HepG2 (cell line): Measurements from ENCODE around the gene ADARB1. TPM values are rescaled to one million over a fixed set of nuclear protein-coding genes. Genes with fewer than 3 reads are reported as not detected.

ENCODE experiments used
- ATAC-seq: fragments of 200-7000 bp; cut with Tn5 transposase; 3 replicates; pipeline ENCODE4 v1.9.1; 2020; ENCODE audit warnings: mild to moderate bottlenecking, moderate library complexity
- BruUV-seq: library from RNA; stranded (reverse); fragments of 400-500 nt; replicated peaks from 2 replicates; lab custom pipeline; 2021; lab: Mats Ljungman, UMichigan
- CTCF ChIA-PET: fragments of 300-600 bp; formaldehyde crosslinking; extraction: SDS; loops from one replicate; lab custom pipeline; 2021; ENCODE audit warnings: low total read pairs, inconsistent platforms, low intra/inter-chr PET ratio; lab: Yijun Ruan, JAX
- POLR2A ChIA-PET: fragments of 350-600 bp; sonication (Branson Sonifier 250); formaldehyde crosslinking; loops from one replicate; lab custom pipeline; 2020; ENCODE audit warnings: antibody characterized with exemption, inconsistent platforms; lab: Yijun Ruan, JAX
- DNase-seq: peaks from one replicate; pipeline ENCODE4 v3.0.0-alpha.2; 2015; ENCODE audit warnings: low spot score
- FAIRE-seq: peaks from 3 replicates; lab custom pipeline; 2011; peaks lifted over from hg19 to GRCh38; lab: Jason Lieb, UNC
- H2AFZ ChIP-seq: one replicate; pipeline ENCODE4 v1.6.1; 2011; ENCODE audit warnings: low read length, inconsistent platforms
- H3K27ac ChIP-seq: fragments of 300-600 bp; 3 replicates; pipeline ENCODE4 v1.8.0; 2011; ENCODE audit warnings: mixed run types, mild to moderate bottlenecking, mixed read lengths, low read length, inconsistent platforms; ENCODE audit not compliant: insufficient read depth; ENCODE audit errors: extremely low read length
- H3K27me3 ChIP-seq, 2 experiments: fragments of 200-600 bp in 1 of 2; 2 replicates in 1 of 2; 3 replicates in 1 of 2; pipeline versions ENCODE4 v1.6.0 to v1.8.0; 2011; ENCODE audit warnings: low read length in 2 of 2, mild to moderate bottlenecking in 2 of 2, moderate library complexity in 2 of 2, inconsistent platforms in 1 of 2; ENCODE audit not compliant: insufficient read depth in 2 of 2, control insufficient read depth in 1 of 2
- H3K36me3 ChIP-seq, 2 experiments: fragments of 200-600 bp in 1 of 2; replicated peaks in 1 of 2; 2 replicates in 1 of 2; 3 replicates in 1 of 2; pipeline versions ENCODE4 v1.5.1 to v1.8.0; 2011; ENCODE audit warnings: low read length in 2 of 2, inconsistent platforms in 1 of 2; ENCODE audit not compliant: insufficient read depth in 2 of 2, control insufficient read depth in 1 of 2
- H3K4me1 ChIP-seq: 2 replicates; pipeline ENCODE4 v1.5.1; 2012; ENCODE audit warnings: low read length, inconsistent platforms; ENCODE audit not compliant: insufficient read depth
- H3K4me2 ChIP-seq: 2 replicates; pipeline ENCODE4 v1.6.0; 2011; ENCODE audit warnings: low read depth, low read length, inconsistent platforms
- H3K4me3 ChIP-seq, 3 experiments: fragments of 200-600 bp in 1 of 3; sonication (generic), shearing (Covaris generic) in 1 of 3; replicated peaks in 1 of 3; 2 replicates each; pipeline ENCODE4 v1.5.1; 2011 to 2016; ENCODE audit warnings: low read length in 3 of 3, inconsistent platforms in 2 of 3, low read depth in 2 of 3, mild to moderate bottlenecking in 2 of 3, control low read depth in 1 of 3, mixed read lengths in 1 of 3; ENCODE audit not compliant: insufficient read depth in 1 of 3
- H3K79me2 ChIP-seq: one replicate; pipeline ENCODE4 v1.6.1; 2011; ENCODE audit warnings: low read length, inconsistent platforms; ENCODE audit not compliant: insufficient read depth
- H3K9ac ChIP-seq: 2 replicates; pipeline ENCODE4 v1.6.0; 2011; ENCODE audit warnings: mild to moderate bottlenecking, low read depth, low read length, inconsistent platforms; ENCODE audit not compliant: insufficient read depth
- H3K9me3 ChIP-seq: 2 replicates; pipeline ENCODE4 v1.5.1; 2012; ENCODE audit warnings: mild to moderate bottlenecking, low read length
- H4K20me1 ChIP-seq: 2 replicates; pipeline ENCODE4 v1.6.0; 2011; ENCODE audit warnings: inconsistent platforms, mild to moderate bottlenecking, low read length, moderate library complexity; ENCODE audit not compliant: insufficient read depth
- GRHL1 ChIP-seq: sonication (generic); formaldehyde crosslinking; conservative IDR thresholded peaks from 2 replicates; pipeline ENCODE4 v1.8.0; 2022; ENCODE audit warnings: missing genetic modification reagents
- MEF2D ChIP-seq: sonication (generic); formaldehyde crosslinking; IDR thresholded peaks from 2 replicates; pipeline ENCODE4 v1.5.1; 2020; ENCODE audit warnings: mild to moderate bottlenecking, missing genetic modification reagents
- MTA1 ChIP-seq: sonication (generic); formaldehyde crosslinking; IDR thresholded peaks from 2 replicates; pipeline ENCODE4 v1.4.0; 2020; ENCODE audit warnings: missing genetic modification reagents, mild to moderate bottlenecking, borderline replicate concordance
- NR2C2 ChIP-seq: sonication (generic); formaldehyde crosslinking; IDR thresholded peaks from 2 replicates; pipeline ENCODE4 v1.4.0; 2020; ENCODE audit warnings: missing genetic modification reagents, mild to moderate bottlenecking, moderate library complexity, borderline replicate concordance
- POGZ ChIP-seq: sonication (generic); formaldehyde crosslinking; IDR thresholded peaks from 2 replicates; pipeline ENCODE4 v1.4.0; 2020; ENCODE audit warnings: mild to moderate bottlenecking, missing genetic modification reagents
- ZBTB1 ChIP-seq: sonication (generic); formaldehyde crosslinking; IDR thresholded peaks from 2 replicates; pipeline ENCODE4 v1.4.0; 2020; ENCODE audit warnings: missing genetic modification reagents, borderline replicate concordance
- ZBTB7A ChIP-seq: sonication (generic); formaldehyde crosslinking; IDR thresholded peaks from 2 replicates; pipeline ENCODE4 v1.8.0; 2022; ENCODE audit warnings: mild to moderate bottlenecking, missing genetic modification reagents
- ZNF503 ChIP-seq: sonication (generic); formaldehyde crosslinking; IDR thresholded peaks from 2 replicates; pipeline ENCODE4 v1.4.0; 2020; ENCODE audit warnings: missing genetic modification reagents
- ZNF724P ChIP-seq: sonication (generic); formaldehyde crosslinking; IDR thresholded peaks from 2 replicates; pipeline ENCODE4 v1.8.0; 2022; ENCODE audit warnings: missing genetic modification reagents, borderline replicate concordance
- ZNF737 ChIP-seq: sonication (generic); formaldehyde crosslinking; IDR thresholded peaks from 2 replicates; pipeline ENCODE4 v1.5.0; 2020; ENCODE audit warnings: missing genetic modification reagents, mild to moderate bottlenecking, borderline replicate concordance
- WGBS: methylation state at CpG from one replicate; pipeline ENCODE4 v1.1.6; 2017; ENCODE audit warnings: low lambda C conversion rate; 5-methylcytosine and 5-hydroxymethylcytosine counted together
- in situ Hi-C: cut with HindIII; loops from 2 replicates; pipeline ENCODE4 v1.10.0; 2017; ENCODE audit warnings: low pct_unique_long_range_greater_than_20kb; ENCODE audit not compliant: extremely low pct_ligation_motif_present
- intact Hi-C: fragments of 100-400 bp; cut with micrococcal nuclease; formaldehyde crosslinking; loops from one replicate; pipeline ENCODE4 v1.10.0; 2022; ENCODE audit not compliant: unreplicated experiment
- polyA plus RNA-seq, 8 experiments: library from polyadenylated mRNA; depleted of rRNA in 3 of 8; stranded (reverse) in 7 of 8; unstranded in 1 of 8; fragments of >200 nt; fragmentation: Illumina TruSeq in 4 of 8; extraction: Trizol in 4 of 8; gene quantifications; 2 replicates each; pipeline versions ENCODE4 v1.2.1 to v1.2.3, GENCODE V29; 2011 to 2016; ENCODE audit warnings: low read depth in 4 of 8, missing spikeins in 1 of 8, mixed read lengths in 1 of 8; ENCODE audit not compliant: insufficient read depth in 1 of 8
- total RNA-seq, 5 experiments: library from RNA; depleted of rRNA; stranded (reverse); fragments of >200 nt; fragmentation: Illumina TruSeq; extraction: Trizol; gene quantifications; 2 replicates each; pipeline ENCODE4 v1.2.3, GENCODE V29; 2016; ENCODE audit warnings: low read depth in 1 of 5
- TF ChIP-seq, protein P1 (sequence below): sonication (generic); formaldehyde crosslinking; IDR thresholded peaks from 2 replicates; pipeline ENCODE4 v1.8.0; 2022; ENCODE audit warnings: missing genetic modification reagents, mild to moderate bottlenecking, borderline replicate concordance
- TF ChIP-seq, protein P2 (sequence below): IDR thresholded peaks from 2 replicates; pipeline ENCODE4 v1.6.1; 2012; ENCODE audit warnings: low read depth, low read length, improper control_type of control experiment

ADARB1 gene
- total and polyA plus RNA-seq, 2 of the 13 experiments (the other 11 are each of a cell fraction or from before 2014, with no cell fraction given) = 6.6 to 10.0 TPM

DNA sequence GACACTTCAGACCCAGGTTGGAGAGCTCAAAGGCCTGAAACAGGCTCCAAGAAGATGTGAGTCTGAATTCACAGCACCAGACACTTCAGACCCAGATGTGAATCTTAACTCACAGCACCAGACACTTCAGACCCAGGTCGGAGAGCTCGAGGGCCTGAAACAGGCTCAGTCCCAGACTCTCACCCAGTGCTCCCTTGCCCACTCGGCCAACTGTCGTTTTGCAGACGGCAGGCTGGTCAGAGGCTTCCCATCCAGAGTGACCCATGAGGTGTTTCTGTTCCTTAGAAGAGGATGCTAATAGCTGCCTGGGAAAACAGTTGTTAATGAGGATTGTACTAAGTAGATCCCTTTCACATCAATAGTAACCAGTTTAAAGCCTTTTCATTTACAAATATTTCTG is 88.4 kb downstream of the ADARB1 start (continued):
- TF ChIP-seq GRHL1 = no peak

DNA sequence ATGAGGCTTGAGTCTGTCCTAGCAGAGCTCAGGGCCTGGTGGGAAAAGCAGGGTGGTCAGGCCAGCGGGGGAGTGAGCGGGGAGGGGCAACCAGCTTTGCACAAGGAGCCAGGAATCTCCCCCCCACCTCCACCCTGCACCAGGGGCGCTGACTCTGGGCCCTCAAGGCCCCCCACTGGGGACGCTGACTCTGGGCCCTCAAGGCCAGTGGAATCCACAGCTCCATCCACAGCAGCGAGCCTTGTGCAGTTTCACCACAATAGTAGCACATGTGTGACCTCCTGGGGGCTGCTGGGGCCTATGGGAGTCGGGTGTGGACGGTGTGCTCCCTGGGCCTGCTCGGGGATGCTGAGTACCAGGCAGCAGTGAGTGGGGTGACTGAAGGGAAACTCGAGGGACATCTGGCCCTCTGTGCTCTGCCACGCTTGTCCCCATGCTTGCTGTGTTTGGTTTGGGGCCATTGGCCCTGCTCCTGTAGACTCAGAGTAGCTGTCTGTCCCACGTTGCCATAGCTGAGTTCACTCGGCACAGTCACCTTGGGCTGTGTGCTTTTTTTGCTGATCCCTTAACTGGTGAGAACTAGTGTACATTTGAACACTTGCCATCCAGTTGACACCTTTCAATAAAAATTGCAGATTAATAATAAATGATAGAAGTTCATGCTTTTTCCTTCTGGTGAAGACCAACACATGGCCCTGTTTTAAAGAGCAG is 89.2 kb downstream of the ADARB1 start:
- H4K20me1 ChIP-seq = no peaks in the 10 kb centered on the region
- no peaks in the 10 kb centered on the region for H3K9me3 ChIP-seq
- H3K27me3 ChIP-seq = no peaks in the 10 kb centered on the region
- no peak overlapping the region for H2AFZ ChIP-seq
- intact Hi-C loops (no loop called here), in situ Hi-C loops (no loop called here)
- POLR2A ChIA-PET = no interaction called here
- ATAC-seq = no peak
- BruUV-seq = no TSS peak
- 84% methylated on average over 3 of the region's 12 CpGs for WGBS
- H3K27ac ChIP-seq = no peak overlapping the region
- DNase-seq = no peak
- no peaks in the 10 kb centered on the region for H3K36me3 ChIP-seq
- no peaks in the 10 kb centered on the region for H3K4me1 ChIP-seq
- no peaks in the 10 kb centered on the region for H3K79me2 ChIP-seq
- no peak overlapping the region for H3K4me3 ChIP-seq
- H3K9ac ChIP-seq = no peak overlapping the region
- no peak overlapping the region for H3K4me2 ChIP-seq
- no peak for FAIRE-seq
- no peak for TF ChIP-seq MTA1 (CRISPR knock-in tag)
- no peak for TF ChIP-seq MEF2D (CRISPR knock-in tag)
- TF ChIP-seq NR2C2 (CRISPR knock-in tag) = no peak
- TF ChIP-seq POGZ (CRISPR knock-in tag) = no peak
- TF ChIP-seq, protein P1, sequence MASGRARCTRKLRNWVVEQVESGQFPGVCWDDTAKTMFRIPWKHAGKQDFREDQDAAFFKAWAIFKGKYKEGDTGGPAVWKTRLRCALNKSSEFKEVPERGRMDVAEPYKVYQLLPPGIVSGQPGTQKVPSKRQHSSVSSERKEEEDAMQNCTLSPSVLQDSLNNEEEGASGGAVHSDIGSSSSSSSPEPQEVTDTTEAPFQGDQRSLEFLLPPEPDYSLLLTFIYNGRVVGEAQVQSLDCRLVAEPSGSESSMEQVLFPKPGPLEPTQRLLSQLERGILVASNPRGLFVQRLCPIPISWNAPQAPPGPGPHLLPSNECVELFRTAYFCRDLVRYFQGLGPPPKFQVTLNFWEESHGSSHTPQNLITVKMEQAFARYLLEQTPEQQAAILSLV (CRISPR knock-in tag) = no peak
- no peak for TF ChIP-seq ZBTB7A
- TF ChIP-seq ZBTB1 = no peak
- TF ChIP-seq ZNF724P (CRISPR knock-in tag) = no peak
- TF ChIP-seq ZNF737 = no peak
- TF ChIP-seq, protein P2, sequence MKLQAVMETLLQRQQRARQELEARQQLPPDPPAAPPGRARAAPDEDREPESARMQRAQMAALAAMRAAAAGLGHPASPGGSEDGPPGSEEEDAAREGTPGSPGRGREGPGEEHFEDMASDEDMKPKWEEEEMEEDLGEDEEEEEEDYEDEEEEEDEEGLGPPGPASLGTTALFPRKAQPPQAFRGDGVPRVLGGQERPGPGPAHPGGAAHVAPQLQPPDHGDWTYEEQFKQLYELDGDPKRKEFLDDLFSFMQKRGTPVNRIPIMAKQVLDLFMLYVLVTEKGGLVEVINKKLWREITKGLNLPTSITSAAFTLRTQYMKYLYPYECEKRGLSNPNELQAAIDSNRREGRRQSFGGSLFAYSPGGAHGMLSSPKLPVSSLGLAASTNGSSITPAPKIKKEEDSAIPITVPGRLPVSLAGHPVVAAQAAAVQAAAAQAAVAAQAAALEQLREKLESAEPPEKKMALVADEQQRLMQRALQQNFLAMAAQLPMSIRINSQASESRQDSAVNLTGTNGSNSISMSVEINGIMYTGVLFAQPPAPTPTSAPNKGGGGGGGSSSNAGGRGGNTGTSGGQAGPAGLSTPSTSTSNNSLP = no peak
- no peak for TF ChIP-seq ZNF503 (CRISPR knock-in tag)
- CTCF ChIA-PET = no interaction called here
